ENCODE measurements around the gene NCK1.

The NCK1 gene

DNA sequence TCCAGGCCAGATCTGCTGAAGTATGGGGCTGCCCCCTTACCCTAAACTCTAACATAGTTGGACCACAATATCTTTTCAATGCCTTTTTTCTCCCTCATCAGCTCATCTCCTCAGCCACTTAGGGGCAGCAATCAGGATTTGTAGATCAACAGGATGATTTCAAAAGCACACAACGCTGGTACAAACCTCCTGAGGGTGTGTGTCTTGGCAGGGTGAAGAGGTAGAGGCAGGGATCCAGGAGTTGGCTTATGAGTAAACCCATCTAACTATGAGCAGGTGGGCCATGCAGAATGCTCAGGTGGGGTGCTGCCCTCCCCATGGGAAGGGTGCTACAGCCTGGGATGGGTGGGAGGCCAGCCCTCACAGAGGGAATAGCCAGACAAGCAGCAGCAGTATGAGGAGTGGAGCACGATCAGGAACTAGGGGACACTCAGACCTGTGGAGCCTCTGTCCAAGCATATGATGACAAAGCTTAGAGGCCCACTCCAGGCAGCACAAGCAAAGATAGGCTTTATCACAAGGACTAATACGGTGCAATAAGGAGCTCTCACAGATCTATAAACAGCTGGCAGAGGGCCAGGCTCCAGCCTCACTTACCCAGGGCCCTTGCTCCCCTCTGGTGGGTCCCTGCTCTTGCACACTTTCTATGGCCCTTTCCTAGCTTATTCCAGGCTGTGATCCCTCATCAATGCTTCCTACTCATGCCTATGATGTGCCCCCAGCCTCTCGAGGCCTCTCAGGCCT, 127.9 kb downstream of the NCK1 start:
- no peak for TF ChIP-seq YY1 (IDR thresholded peaks at IDR 0.05; ENCODE audit: insufficient read depth, insufficient read length)
- no peak for TF ChIP-seq ZNF274 (IDR thresholded peaks at IDR 0.05; ENCODE audit: low read depth, low read length)
- no peak for TF ChIP-seq SUZ12 (IDR thresholded peaks at IDR 0.05; ENCODE audit: extremely low read depth, insufficient read depth, insufficient read length)
- Histone ChIP-seq H3K9ac (ENCODE audit: insufficient read length, low read depth) (no peak overlapping the region), H3K4me1 (ENCODE audit: insufficient read depth, insufficient read length) (no peaks in the 10 kb centered on the region), H3K36me3 (ENCODE audit: insufficient read depth, insufficient read length, low read length) (no peaks in the 10 kb centered on the region), H3K27me3 (ENCODE audit: insufficient read depth, insufficient read length) (no peaks in the 10 kb centered on the region), H3K9me3 (ENCODE audit: insufficient read depth, low read length) (peaks cover 22% of the 10 kb centered on the region; the same call in 1 of the 2 replicates), H3K4me3 (ENCODE audit: insufficient read length, low read depth) (no peak overlapping the region)
- no peak for DNase-seq (ENCODE audit: low read depth, low spot score)

DNA sequence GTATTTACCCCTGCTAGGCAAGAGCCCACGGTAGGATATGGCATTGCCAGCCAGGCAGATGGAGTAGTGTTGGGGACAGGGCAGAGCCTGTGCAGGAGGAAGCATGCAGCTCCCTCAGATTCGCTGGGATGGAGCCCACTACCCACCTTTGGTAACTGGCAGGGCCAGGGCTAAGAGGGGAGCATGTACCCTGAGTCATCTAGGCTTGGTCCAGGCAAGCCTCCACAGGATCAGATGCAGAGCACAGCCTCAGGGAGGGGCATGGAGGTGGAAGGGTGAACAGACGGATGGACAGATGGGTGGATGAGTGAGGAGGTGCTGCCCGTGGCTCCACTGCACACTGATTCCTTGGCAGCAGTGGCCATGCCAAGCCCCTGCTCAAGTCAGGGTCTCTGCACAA, 128.8 kb downstream of the NCK1 start:
- TF ChIP-seq YY1 (IDR thresholded peaks at IDR 0.05; ENCODE audit: insufficient read depth, insufficient read length): no peak
- no peak for TF ChIP-seq SUZ12 (IDR thresholded peaks at IDR 0.05; ENCODE audit: extremely low read depth, insufficient read depth, insufficient read length)
- no peak for TF ChIP-seq ZNF274 (IDR thresholded peaks at IDR 0.05; ENCODE audit: low read depth, low read length)
- H3K4me3 ChIP-seq (ENCODE audit: insufficient read length, low read depth): no peak overlapping the region
- no peak overlapping the region for H3K9ac ChIP-seq (ENCODE audit: insufficient read length, low read depth)
- no peaks in the 10 kb centered on the region for H3K4me1 ChIP-seq (ENCODE audit: insufficient read depth, insufficient read length)
- no peaks in the 10 kb centered on the region for H3K27me3 ChIP-seq (ENCODE audit: insufficient read depth, insufficient read length)
- H3K36me3 ChIP-seq (ENCODE audit: insufficient read depth, insufficient read length, low read length): no peaks in the 10 kb centered on the region
- no peak for DNase-seq (ENCODE audit: low read depth, low spot score)
- peaks cover 22% of the 10 kb centered on the region; the same call in 1 of the 2 replicates for H3K9me3 ChIP-seq (ENCODE audit: insufficient read depth, low read length)

DNA sequence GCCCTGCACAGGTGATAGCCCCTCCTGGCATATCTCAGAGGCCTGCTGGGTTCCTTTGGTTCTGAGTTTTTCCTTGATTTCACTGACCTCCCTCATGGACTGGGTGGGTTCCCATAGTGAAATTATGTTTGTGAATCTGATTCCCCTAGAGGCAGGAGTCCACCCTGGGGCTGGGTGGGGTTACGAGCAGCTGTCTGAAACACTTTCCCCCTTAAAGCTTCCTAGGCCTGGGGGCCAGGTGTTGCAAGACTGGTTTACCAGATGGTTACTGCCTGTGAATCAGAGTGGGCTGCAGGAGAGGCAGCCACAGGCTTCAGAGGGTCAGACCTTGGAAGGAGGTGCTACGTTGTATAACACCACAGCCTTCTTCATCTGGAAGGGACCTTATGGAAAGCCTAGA, 130.1 kb downstream of the NCK1 start:
- Histone ChIP-seq H3K9me3 (ENCODE audit: insufficient read depth, low read length) (peaks cover 22% of the 10 kb centered on the region; the same call in 1 of the 2 replicates), H3K4me3 (ENCODE audit: insufficient read length, low read depth) (no peak overlapping the region), H3K9ac (ENCODE audit: insufficient read length, low read depth) (no peak overlapping the region), H3K4me1 (ENCODE audit: insufficient read depth, insufficient read length) (no peaks in the 10 kb centered on the region), H3K36me3 (ENCODE audit: insufficient read depth, insufficient read length, low read length) (no peaks in the 10 kb centered on the region), H3K27me3 (ENCODE audit: insufficient read depth, insufficient read length) (no peaks in the 10 kb centered on the region)
- DNase-seq (ENCODE audit: low read depth, low spot score): no peak
- TF ChIP-seq YY1 (IDR thresholded peaks at IDR 0.05; ENCODE audit: insufficient read depth, insufficient read length): no peak
- TF ChIP-seq ZNF274 (IDR thresholded peaks at IDR 0.05; ENCODE audit: low read depth, low read length): no peak
- no peak for TF ChIP-seq SUZ12 (IDR thresholded peaks at IDR 0.05; ENCODE audit: extremely low read depth, insufficient read depth, insufficient read length)

DNA sequence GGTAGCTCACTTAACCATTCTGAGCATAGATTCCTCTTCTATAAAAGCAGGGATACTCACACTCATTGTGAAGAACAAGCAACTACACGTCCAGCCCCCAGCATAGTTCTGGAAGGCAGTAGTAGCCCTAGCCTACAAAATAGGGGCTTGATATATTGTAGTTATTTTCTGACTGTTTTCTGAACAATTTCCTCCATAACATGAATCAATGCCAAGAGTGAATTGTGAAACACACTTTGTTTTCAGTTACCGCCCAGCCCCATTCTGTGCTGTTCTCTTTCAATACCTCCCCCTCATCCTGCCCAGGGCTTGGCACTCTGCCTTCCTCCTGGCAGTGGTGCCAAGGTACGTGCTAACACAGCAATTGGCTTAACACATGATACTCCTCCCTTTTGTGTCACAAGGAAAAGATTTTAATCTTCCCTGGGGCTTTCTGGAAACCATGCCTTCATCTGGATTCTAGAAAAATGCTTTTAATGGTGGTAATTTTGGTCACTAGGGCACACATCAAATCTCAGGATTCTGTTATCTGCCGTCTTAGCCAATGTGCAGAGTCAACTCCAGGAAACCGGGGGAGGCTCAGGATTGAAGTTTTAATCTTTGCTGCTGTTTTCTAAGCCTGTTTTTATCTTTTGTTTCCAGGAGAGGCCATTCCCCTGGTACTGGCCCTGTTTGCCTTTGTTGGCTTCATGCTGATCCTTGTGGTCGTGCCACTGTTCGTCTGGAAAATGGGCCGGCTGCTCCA, 132.9 kb downstream of the NCK1 start:
- no peaks in the 10 kb centered on the region for H3K9me3 ChIP-seq (ENCODE audit: insufficient read depth, low read length)
- H3K9ac ChIP-seq (ENCODE audit: insufficient read length, low read depth): no peak overlapping the region
- H3K27me3 ChIP-seq (ENCODE audit: insufficient read depth, insufficient read length): no peaks in the 10 kb centered on the region
- H3K36me3 ChIP-seq (ENCODE audit: insufficient read depth, insufficient read length, low read length): no peaks in the 10 kb centered on the region
- TF ChIP-seq ZNF274 (IDR thresholded peaks at IDR 0.05; ENCODE audit: low read depth, low read length): no peak
- no peak for TF ChIP-seq SUZ12 (IDR thresholded peaks at IDR 0.05; ENCODE audit: extremely low read depth, insufficient read depth, insufficient read length)
- TF ChIP-seq YY1 (IDR thresholded peaks at IDR 0.05; ENCODE audit: insufficient read depth, insufficient read length): no peak
- no peaks in the 10 kb centered on the region for H3K4me1 ChIP-seq (ENCODE audit: insufficient read depth, insufficient read length)
- no peak for DNase-seq (ENCODE audit: low read depth, low spot score)
- no peak overlapping the region for H3K4me3 ChIP-seq (ENCODE audit: insufficient read length, low read depth)

DNA sequence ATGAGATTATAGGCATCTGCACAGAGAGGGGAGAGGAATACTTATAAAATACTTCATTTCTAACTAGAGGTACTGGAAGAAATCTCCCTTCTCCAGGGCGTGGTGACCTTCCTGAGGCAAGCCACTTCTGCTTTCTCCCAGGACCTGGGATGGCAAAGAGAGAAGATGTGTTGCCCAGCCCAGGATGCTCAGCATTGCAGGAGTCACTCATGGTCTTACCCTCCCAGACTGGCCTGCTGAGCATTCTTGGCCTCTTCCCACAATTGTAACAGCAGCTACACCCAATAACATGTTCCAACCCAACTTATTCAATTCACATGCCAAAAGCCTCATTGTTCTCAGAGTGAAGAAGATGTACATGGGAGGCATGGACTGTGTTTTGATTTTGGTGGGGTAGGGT, 133.6 kb downstream of the NCK1 start:
- TF ChIP-seq ZNF274 (IDR thresholded peaks at IDR 0.05; ENCODE audit: low read depth, low read length) (no peak), YY1 (IDR thresholded peaks at IDR 0.05; ENCODE audit: insufficient read depth, insufficient read length) (no peak), SUZ12 (IDR thresholded peaks at IDR 0.05; ENCODE audit: extremely low read depth, insufficient read depth, insufficient read length) (no peak)
- no peak for DNase-seq (ENCODE audit: low read depth, low spot score)
- no peaks in the 10 kb centered on the region for H3K4me1 ChIP-seq (ENCODE audit: insufficient read depth, insufficient read length)
- no peaks in the 10 kb centered on the region for H3K27me3 ChIP-seq (ENCODE audit: insufficient read depth, insufficient read length)
- H3K9ac ChIP-seq (ENCODE audit: insufficient read length, low read depth): no peak overlapping the region
- H3K9me3 ChIP-seq (ENCODE audit: insufficient read depth, low read length): no peaks in the 10 kb centered on the region
- H3K4me3 ChIP-seq (ENCODE audit: insufficient read length, low read depth): no peak overlapping the region
- H3K36me3 ChIP-seq (ENCODE audit: insufficient read depth, insufficient read length, low read length): no peaks in the 10 kb centered on the region

Measured in NT2/D1 (cell line).